ENCODE data around the gene TBC1D20.
"Not testable (repeated sequence)": the region's sequence is repeated elsewhere in the genome, so short reads cannot be mapped to it uniquely, and the experiment has no call there.

Gene TBC1D20

DNA sequence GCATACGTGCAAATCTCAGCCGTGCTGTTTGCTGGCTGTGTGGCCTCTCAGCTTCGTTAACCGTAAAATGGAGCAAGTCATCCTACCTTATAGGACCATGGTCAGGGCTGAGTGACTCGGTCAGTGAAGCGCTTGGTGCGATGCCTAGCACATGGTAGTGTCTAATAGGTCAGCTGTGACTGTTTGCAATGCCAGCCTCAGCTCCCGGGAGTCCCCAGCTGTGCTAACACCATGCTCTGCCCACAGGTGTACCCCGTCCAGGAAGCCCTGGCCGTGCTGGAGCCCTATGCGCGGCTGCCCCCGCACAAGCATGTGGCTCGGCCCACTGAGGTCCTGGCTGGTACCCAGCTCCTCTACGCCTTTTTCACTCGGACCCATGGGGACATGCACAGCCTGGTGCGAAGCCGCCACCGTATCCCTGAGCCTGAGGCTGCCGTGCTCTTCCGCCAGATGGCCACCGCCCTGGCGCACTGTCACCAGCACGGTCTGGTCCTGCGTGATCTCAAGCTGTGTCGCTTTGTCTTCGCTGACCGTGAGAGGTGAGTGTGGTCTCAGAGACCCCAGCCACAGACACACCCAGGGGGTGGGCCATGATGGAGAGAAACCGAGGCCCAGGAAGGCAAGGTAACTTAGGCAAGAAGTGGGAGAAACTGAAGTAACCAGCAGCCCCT is 71.2 kb downstream of the TBC1D20 start:
- no peak overlapping the region for H3K4me3 ChIP-seq (ENCODE audit: low read depth, low read length)
- TF ChIP-seq, protein P1, sequence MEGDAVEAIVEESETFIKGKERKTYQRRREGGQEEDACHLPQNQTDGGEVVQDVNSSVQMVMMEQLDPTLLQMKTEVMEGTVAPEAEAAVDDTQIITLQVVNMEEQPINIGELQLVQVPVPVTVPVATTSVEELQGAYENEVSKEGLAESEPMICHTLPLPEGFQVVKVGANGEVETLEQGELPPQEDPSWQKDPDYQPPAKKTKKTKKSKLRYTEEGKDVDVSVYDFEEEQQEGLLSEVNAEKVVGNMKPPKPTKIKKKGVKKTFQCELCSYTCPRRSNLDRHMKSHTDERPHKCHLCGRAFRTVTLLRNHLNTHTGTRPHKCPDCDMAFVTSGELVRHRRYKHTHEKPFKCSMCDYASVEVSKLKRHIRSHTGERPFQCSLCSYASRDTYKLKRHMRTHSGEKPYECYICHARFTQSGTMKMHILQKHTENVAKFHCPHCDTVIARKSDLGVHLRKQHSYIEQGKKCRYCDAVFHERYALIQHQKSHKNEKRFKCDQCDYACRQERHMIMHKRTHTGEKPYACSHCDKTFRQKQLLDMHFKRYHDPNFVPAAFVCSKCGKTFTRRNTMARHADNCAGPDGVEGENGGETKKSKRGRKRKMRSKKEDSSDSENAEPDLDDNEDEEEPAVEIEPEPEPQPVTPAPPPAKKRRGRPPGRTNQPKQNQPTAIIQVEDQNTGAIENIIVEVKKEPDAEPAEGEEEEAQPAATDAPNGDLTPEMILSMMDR (conservative IDR thresholded peaks at IDR 0.05; ENCODE audit: low read depth, low read length), result no peak
- no peak for DNase-seq (ENCODE audit: low read depth)

GRCh38 chr20:389220-389619 is 73.1 kb downstream of the TBC1D20 start:
- no peak for DNase-seq (ENCODE audit: low read depth)
- TF ChIP-seq, protein P1 (conservative IDR thresholded peaks at IDR 0.05; ENCODE audit: low read depth, low read length), result no peak

DNA sequence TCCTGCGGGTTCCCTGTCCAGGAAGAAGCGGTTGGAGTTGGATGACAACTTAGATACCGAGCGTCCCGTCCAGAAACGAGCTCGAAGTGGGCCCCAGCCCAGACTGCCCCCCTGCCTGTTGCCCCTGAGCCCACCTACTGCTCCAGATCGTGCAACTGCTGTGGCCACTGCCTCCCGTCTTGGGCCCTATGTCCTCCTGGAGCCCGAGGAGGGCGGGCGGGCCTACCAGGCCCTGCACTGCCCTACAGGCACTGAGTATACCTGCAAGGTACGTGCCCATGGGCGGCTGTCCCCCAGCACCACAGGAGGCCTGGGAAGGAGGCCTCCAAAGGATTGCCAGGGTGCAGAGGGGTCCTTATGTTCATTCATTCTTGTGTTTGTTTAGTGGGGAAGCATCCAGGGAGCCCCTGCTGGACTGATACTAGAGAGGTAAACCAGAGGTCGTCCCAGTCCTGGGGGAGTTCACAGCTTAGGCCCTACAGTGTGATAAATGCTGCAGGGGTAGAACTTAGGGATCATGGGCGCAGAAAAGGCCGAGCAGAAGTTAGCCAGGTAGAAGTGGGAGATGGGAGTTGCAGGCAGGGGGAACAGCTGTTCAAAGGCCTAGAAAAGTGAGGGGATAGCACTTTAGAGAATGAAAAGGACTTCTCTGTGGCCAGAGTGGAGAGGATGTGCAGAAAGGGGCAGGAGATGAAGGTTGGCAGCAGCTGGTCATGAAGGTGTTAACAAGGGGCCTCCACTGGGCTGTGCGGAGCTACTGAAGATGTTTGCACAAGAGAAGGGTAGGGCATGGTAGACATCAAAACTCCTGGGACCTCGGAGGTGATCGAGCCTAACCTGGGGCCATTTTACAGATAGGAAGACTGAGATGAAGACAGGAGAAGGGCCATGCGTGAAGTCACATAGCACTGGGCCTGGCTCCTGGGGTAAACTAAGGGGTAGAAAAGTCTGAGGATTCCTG is 74.0 kb downstream of the TBC1D20 start:
- H3K4me3 ChIP-seq (ENCODE audit: low read depth, low read length), result no peak overlapping the region
- DNase-seq (ENCODE audit: low read depth), result no peak
- TF ChIP-seq, protein P1 (conservative IDR thresholded peaks at IDR 0.05; ENCODE audit: low read depth, low read length), result no peak

More at GRCh38 chr20:389220-389619, 73.1 kb downstream of the TBC1D20 start:
- no peak overlapping the region for H3K4me3 ChIP-seq (ENCODE audit: low read depth, low read length)

DNA sequence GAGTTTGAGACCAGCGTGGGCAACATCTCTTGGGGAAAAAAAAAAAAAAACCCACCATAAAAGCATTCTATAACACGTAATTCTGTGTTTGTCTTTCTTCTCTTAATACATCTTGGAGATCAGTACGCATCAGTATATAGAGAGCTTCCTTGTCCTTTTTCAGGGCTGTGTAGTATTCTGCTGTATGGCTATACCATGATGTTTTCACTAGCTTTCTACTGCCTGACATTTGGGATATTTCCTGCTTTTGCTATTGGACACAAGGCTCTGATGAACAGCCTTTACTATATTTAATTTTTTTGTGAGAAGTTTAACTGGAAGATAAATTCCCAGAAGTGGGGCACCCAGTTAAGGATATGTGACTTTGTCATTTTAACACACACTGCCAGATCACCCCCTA is 74.8 kb downstream of the TBC1D20 start:
- H3K4me3 ChIP-seq (ENCODE audit: low read depth, low read length), result no peak overlapping the region
- DNase-seq (ENCODE audit: low read depth), result no peak
- TF ChIP-seq, protein P1 (conservative IDR thresholded peaks at IDR 0.05; ENCODE audit: low read depth, low read length), result no peak

DNA sequence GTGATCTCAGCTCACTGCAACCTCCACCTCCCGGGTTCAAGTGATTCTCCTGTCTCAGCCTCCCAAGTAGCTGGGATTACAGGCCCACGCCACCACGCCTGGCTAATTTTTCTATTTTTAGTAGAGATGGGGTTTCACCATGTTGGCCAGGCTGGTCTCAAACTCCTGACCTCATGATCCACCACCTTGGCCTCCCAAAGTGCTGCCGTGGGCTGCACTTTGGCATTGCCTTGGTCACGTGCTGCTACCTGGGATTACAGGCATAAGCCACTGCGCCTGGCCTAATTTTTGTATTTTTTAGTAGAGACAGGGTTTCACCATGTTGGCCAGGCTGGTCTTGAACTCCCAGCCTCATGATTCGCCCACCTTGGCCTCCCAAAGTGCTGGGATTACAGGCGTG is 75.7 kb downstream of the TBC1D20 start:
- not testable (repeated sequence) for DNase-seq (ENCODE audit: low read depth)

More for the DNA sequence above, 75.7 kb downstream of the TBC1D20 start:
- H3K4me3 ChIP-seq (ENCODE audit: low read depth, low read length), result not testable (repeated sequence)

Data from choroid plexus epithelial cell (primary cell).